Measurements from ENCODE around the gene GSTA1. TPM values are rescaled to one million over a fixed set of nuclear protein-coding genes. Genes with fewer than 3 reads are reported as not detected.
"Not testable (repeated sequence)": the region's sequence is repeated elsewhere in the genome, so short reads cannot be mapped to it uniquely, and the experiment has no call there.

Gene GSTA1
- total RNA-seq, 2 experiments from 2014 or later: not detected

DNA sequence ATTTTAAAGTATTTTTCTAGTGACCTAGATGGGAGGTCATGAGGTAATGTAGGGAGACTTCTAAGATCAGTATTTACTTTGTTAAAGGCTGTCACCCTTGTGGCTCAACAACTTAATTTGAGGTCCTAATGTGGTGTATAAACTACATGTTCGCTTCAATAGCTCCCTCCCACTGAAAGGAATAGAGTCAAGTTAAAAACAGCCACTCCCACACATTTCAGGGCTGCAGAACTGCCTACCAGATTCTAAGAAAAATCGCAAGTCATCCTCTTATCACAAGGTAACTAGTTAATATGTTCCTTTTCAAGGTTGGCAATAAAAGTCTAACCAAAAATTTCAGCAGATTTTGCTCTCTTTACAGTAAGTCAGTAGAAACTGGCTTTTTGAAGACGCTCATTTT is 15.1 kb downstream of the GSTA1 start:
- no peak overlapping the region for H3K27ac Mint-ChIP-seq
- POLR2A ChIA-PET: no interaction called here
- no peak for ATAC-seq (ENCODE audit: low read depth)

DNA sequence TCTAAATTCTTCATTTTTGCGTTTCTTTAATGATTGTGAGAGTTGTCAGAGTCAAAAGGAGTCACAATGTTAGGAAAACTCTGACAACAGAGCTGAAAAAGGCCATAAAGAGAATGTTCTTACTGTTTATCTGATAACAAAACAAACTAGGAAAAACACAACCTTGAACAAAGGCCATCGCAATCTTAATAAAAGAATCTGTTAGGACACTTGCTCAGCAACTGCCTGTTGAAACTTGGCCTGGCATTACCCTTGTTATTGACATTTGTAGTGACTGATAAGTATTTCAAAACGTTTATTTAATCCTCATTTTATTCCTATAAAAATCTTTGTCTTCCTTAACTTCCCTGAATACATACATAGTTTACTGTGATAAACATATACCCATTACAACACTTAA is 15.7 kb downstream of the GSTA1 start:
- Mint-ChIP-seq H3K27ac (no peak overlapping the region), H3K9me3 (no peaks in the 10 kb centered on the region), H3K36me3 (no peaks in the 10 kb centered on the region), H3K4me3 (no peak overlapping the region), H3K27me3 (peaks cover 8% of the 10 kb centered on the region), H3K4me1 (no peaks in the 10 kb centered on the region)
- DNase-seq (no peak), ATAC-seq (ENCODE audit: low read depth) (no peak)
- POLR2A ChIA-PET: no interaction called here

More for the DNA sequence above, 15.1 kb downstream of the GSTA1 start:
- peaks cover 8% of the 10 kb centered on the region for H3K27me3 Mint-ChIP-seq
- no peaks in the 10 kb centered on the region for H3K9me3 Mint-ChIP-seq
- DNase-seq: no peak
- H3K4me3 Mint-ChIP-seq: no peak overlapping the region
- no peaks in the 10 kb centered on the region for H3K4me1 Mint-ChIP-seq
- no peaks in the 10 kb centered on the region for H3K36me3 Mint-ChIP-seq

DNA sequence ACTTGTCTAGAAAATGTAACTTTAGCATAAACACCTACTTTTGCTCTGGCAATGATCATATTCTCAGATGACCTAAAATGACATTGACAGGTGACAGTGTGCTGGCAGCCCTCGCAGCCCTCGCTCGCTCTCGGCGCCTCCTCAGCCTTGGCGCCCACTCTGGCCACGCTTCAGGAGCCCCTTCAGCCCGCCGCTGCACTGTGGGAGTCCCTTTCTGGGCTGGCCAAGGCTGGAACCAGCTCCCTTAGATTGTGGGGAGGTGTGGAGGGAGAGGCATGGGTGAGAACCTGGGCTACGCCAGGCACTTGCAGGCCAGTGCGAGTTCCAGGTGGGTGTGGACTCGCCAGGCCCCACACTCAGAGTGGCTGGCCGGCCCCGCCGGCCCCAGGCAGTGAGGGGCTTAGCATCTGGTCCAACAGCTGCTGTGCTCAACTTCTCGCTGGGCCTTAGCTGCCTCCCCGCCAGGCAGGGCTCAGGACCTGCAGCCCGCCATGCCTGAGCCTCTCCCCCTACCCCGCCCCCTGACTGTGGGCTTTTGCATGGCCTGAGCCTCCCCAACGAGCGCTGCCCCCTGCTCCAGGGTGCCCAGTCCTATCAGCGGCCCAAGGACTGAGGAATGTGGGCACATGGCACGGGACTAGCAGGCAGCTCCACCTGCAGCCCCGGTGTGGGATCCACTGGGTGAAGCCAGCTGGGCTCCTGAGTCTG is 17.2 kb downstream of the GSTA1 start:
- H3K27ac Mint-ChIP-seq: no peak overlapping the region
- ATAC-seq (ENCODE audit: low read depth) (no peak), DNase-seq (no peak)
- POLR2A ChIA-PET: no interaction called here
- H3K4me1 Mint-ChIP-seq: no peaks in the 10 kb centered on the region
- peaks cover 8% of the 10 kb centered on the region for H3K27me3 Mint-ChIP-seq
- H3K4me3 Mint-ChIP-seq: no peak overlapping the region
- H3K36me3 Mint-ChIP-seq: no peaks in the 10 kb centered on the region
- H3K9me3 Mint-ChIP-seq: no peaks in the 10 kb centered on the region

DNA sequence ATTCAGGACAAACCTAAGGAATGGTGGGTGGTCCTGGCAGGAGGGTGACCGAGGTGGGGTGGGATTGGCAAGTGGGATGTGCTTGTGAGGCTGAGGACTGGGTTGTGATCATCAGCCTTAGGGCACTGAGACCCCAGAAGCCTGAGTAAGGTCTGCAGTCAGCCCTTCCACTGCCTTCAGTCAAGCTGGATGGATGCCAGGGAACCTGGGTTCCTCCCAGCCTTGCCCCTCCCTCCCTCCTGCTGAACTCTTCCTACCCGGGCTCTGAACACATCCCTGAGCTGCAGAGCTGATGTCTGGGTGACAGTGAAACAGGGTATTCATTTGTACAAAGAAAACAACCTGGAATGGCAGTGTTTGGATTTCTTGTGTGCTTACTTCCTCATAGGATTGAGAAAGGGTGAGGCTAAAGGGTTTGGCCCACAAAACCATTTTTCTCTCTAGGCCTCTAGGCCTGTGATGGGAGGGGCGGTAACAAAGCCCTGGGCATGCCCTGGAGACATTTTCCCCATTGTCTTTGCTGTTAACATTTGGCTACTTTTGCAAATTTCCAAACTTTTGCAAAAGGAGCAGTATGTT is 20.8 kb downstream of the GSTA1 start:
- H3K4me1 Mint-ChIP-seq; ATAC-seq (ENCODE audit: low read depth); POLR2A ChIA-PET: not testable (repeated sequence)

DNA sequence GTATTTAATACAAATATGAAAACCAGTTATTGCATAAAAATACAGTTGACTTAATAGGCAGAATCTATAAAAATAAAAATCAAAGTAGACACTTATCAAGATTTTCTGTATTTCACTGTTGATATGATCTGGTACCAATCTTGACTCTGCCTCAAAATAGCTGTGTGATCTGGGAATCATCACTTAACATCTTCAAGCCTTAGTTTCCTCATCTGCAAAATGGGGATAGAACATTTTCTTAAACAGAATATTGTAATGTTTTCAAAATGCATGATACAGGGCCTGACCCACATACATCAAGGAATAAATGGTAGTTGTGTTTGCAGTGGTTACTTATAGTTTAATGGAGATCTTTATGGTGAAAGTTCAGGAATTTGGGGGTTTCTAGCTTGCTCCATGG is 21.4 kb downstream of the GSTA1 start:
- POLR2A ChIA-PET; H3K27ac Mint-ChIP-seq; H3K36me3 Mint-ChIP-seq; H3K9me3 Mint-ChIP-seq; DNase-seq; H3K27me3 Mint-ChIP-seq; H3K4me3 Mint-ChIP-seq; ATAC-seq (ENCODE audit: low read depth); H3K4me1 Mint-ChIP-seq: not testable (repeated sequence)

More for the DNA sequence above, 20.8 kb downstream of the GSTA1 start:
- H3K27ac Mint-ChIP-seq, H3K27me3 Mint-ChIP-seq, H3K36me3 Mint-ChIP-seq, H3K4me3 Mint-ChIP-seq, H3K9me3 Mint-ChIP-seq, DNase-seq: not testable (repeated sequence)

DNA sequence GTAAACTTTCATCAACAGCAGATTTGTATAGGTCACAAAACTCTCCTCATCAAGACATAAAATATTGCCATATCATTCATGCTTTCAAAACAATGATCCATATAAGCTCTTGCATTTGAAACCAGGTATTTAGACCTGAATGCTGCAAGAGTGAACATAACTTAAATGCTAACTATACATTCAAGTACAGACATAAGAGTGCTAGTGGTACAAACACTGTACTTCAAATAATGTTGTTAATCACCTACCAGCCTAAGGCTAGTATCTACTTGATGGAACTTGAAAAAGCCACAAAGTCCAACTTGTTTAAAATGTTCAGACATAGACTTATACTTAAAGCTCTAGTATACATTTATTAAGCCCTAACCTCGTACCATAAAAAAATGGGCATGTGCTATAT is 24.4 kb downstream of the GSTA1 start:
- POLR2A ChIA-PET: no interaction called here
- peaks cover 7% of the 10 kb centered on the region for H3K27me3 Mint-ChIP-seq
- no peak overlapping the region for H3K4me3 Mint-ChIP-seq
- H3K36me3 Mint-ChIP-seq: no peaks in the 10 kb centered on the region
- ATAC-seq (ENCODE audit: low read depth) (no peak), DNase-seq (no peak)
- H3K27ac Mint-ChIP-seq: no peak overlapping the region
- H3K9me3 Mint-ChIP-seq: no peaks in the 10 kb centered on the region
- H3K4me1 Mint-ChIP-seq: no peaks in the 10 kb centered on the region

DNA sequence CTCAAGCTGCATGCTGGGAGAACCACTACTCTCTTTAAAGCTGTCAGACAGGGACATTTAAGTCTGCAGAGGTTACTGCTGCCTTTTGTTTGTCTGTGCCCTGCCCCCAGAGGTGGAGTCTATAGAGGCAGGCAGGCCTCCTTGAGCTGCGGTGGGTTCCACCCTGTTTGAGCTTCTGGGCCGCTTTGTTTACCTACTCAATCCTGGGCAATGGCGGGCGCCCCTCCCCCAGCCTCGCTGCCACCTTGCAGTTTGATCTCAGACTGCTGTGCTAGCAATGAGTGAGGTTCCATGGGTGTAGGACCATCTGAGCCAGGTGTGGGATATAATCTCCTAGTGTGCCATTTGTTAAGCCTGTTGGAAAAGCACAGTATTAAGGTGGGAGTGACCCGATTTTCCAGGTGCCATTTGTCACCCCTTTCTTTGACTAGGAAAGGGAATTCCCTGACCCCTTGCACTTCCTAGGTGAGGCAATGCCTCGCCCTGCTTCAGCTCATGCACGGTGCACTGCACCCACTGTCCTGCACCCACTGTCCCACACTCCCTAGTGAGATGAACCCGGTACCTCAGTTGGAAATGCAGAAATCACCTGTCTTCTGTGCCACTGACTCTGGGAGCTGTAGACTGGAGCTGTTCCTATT is 26.8 kb downstream of the GSTA1 start:
- H3K27ac Mint-ChIP-seq; ATAC-seq (ENCODE audit: low read depth); H3K4me3 Mint-ChIP-seq; H3K4me1 Mint-ChIP-seq; DNase-seq; H3K9me3 Mint-ChIP-seq; POLR2A ChIA-PET; H3K27me3 Mint-ChIP-seq; H3K36me3 Mint-ChIP-seq: not testable (repeated sequence)

DNA sequence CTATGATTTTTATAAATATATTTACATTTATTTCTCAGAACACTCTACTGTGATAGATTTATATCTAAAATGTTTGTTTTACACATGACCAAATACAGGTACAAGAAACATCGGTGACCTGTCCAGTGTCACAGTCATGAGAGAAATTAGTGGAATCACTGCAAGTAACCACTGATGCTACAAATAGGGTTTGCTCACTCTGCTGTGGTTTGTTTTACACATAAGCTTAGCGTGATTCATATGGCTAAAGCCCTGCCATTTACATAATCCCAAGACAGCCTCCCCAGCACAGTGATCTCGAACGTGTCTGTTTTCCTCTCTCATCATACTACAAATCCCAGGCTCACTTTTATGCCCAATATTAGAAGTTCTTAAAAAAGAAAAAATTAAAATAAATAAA is 34.2 kb downstream of the GSTA1 start:
- H3K36me3 Mint-ChIP-seq; H3K27ac Mint-ChIP-seq; H3K4me1 Mint-ChIP-seq; H3K4me3 Mint-ChIP-seq; POLR2A ChIA-PET; DNase-seq; H3K27me3 Mint-ChIP-seq; ATAC-seq (ENCODE audit: low read depth); H3K9me3 Mint-ChIP-seq: not testable (repeated sequence)

DNA sequence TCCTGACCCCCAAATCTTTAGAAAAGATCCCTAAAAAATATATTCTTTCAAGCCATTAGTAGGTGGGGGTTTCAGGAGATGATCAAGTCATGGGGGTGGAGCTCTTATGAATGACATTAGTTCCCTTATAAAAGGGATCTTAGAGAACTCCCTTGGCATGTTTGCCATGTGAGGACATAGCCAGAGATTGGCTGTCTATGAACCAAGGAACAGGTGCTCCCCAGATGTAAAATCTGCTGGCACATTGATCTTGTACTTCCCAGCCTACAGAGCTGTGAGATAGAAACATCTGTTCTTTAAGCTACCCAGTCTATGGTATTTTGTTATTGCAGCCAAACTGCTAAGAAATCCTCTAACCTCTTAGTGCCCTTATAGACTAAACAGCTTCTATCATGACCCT is 36.0 kb downstream of the GSTA1 start:
- ATAC-seq (ENCODE audit: low read depth); H3K36me3 Mint-ChIP-seq; POLR2A ChIA-PET; H3K27me3 Mint-ChIP-seq; DNase-seq; H3K4me3 Mint-ChIP-seq; H3K4me1 Mint-ChIP-seq; H3K9me3 Mint-ChIP-seq; H3K27ac Mint-ChIP-seq: not testable (repeated sequence)

DNA sequence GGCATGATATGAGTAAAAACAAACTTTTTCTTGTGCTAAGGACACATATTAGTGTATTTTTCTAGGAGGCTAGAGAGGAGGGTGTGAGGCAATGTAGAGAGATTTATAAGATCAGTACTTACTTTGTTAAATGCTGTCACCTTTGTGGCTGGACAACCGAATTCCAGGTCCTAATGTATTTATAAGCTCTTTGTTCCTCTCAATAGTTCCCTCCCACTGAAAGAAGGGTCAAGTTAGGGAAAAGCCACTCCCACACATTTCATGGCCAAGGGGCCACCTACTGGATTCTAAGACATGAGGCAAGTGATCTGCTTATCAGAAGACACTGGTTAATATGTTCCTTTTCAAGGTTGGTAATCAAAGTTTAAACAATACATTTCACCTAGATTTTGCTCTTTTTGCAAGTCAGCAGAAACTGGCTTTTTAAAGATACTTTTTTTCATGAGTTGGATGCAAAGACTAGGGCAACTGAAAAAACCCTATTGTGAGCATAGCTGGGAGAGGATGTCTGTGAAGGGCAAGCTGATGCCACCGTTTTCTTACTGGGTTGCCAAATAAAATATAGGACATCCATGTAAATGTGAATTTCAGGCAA is 40.2 kb downstream of the GSTA1 start, which contains the start of gene GSTA2:
TSS of gene GSTA2 (minus strand) at position 154 of the 595 bp plus-strand sequence. CDS start 5,528 bp downstream, outside the sequence.
- DNase-seq; H3K9me3 Mint-ChIP-seq; H3K4me1 Mint-ChIP-seq; ATAC-seq (ENCODE audit: low read depth); POLR2A ChIA-PET; H3K4me3 Mint-ChIP-seq; H3K27ac Mint-ChIP-seq; H3K36me3 Mint-ChIP-seq: not testable (repeated sequence)
- peaks cover 15% of the 10 kb centered on the region for H3K27me3 Mint-ChIP-seq

DNA sequence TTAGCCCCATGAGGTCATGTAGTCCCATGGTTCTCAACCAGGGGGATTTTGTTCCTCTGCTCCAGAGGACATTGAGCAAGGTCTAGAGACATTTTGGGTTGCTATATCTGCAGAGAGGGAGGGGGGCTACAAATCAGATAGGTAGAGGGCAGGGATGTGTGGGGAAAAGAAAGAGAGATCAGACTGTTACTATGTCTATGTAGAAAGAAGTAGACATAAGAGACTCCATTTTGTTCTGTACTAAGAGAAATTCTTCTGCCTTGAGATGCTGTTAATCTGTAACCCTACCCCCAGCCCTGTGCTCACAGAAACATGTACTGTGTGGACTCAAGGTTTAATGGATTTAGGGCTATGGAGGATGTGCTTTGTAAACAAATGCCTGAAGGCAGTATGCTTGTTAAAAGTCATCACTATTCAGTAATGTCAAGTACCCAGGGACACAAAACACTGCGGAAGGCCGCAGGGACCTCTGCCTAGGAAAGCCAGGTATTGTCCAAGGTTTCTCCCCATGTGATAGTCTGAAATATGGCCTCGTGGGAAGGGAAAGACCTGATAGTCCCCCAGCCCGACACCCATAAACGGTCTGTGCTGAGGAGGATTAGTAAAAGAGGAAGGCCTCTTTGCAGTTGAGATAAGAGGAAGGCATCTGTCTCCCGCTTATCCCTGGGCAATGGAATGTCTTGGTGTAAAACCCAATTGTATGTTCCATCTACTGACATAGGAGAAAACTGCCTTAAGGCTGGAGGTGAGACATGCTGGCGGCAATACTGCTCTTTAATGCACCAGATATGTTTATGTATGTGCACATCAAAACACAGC is 41.7 kb downstream of the GSTA1 start:
- H3K9me3 Mint-ChIP-seq; H3K4me3 Mint-ChIP-seq; POLR2A ChIA-PET; H3K27ac Mint-ChIP-seq; H3K36me3 Mint-ChIP-seq; DNase-seq; ATAC-seq (ENCODE audit: low read depth); H3K4me1 Mint-ChIP-seq: not testable (repeated sequence)
- peaks cover 15% of the 10 kb centered on the region for H3K27me3 Mint-ChIP-seq

DNA sequence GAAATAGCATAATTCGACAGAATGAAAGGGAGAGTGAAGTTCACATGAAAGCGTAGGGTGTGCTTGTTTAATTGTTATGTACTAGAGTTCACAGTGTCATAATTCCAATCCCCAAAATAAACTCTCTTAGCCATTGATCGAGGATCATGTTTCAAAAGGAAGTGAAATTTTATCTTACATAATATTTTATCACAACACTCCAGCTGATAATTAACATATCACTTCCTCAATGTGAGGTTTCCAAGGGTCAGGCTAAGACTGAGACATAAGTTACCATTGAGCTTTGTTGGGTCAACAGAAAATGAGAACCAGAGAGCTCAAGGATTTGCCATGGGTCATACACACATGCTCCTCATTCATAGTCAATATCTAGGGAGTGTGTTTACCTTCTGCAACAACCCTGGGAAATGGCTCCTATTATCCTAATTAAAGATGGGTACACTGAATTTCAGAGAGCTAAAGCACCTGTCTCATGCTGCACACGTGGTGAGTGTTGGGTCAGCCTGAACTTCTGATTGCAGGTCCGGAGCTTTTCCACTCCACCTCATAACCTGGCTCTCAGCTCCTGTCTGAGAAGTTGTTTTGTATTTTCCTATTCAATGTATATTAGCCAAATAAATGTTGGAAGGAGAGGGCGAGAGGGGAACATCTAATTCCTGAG is 43.4 kb downstream of the GSTA1 start:
- POLR2A ChIA-PET: no interaction called here
- no peak overlapping the region for H3K27ac Mint-ChIP-seq
- DNase-seq: no peak
- peaks cover 1% of the 10 kb centered on the region for H3K9me3 Mint-ChIP-seq
- peaks cover 12% of the 10 kb centered on the region for H3K27me3 Mint-ChIP-seq
- H3K4me1 Mint-ChIP-seq: no peaks in the 10 kb centered on the region
- no peak overlapping the region for H3K4me3 Mint-ChIP-seq
- no peaks in the 10 kb centered on the region for H3K36me3 Mint-ChIP-seq
- ATAC-seq (ENCODE audit: low read depth): no peak

DNA sequence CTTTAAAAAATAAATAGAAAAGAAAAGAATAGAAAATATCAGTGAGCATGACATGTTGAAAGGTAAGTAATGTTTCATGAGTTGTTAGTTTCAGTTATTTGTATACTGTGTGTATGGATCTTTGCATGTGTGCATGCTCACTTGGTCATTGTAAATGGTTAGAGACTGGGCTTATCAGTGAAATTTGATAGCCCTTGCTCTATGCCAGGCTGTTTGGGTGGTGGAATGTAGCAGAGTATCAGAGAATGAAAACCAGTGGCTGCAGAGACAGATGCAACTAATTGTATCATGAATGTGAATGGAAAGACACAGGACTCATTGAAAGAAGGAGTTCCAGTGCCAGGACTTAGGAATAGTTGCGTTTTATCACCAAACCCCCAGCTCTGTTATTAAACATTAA is 44.5 kb downstream of the GSTA1 start:
- no peak for DNase-seq
- Mint-ChIP-seq H3K9me3 (peaks cover 1% of the 10 kb centered on the region), H3K36me3 (no peaks in the 10 kb centered on the region), H3K4me1 (no peaks in the 10 kb centered on the region), H3K4me3 (no peak overlapping the region), H3K27ac (no peak overlapping the region), H3K27me3 (peaks cover 12% of the 10 kb centered on the region)
- no peak for ATAC-seq (ENCODE audit: low read depth)
- POLR2A ChIA-PET: no interaction called here

Data from activated naive CD8-positive, alpha-beta T cell treated with anti-CD3 and anti-CD28 coated beads, Interleukin-2, amount 10 ng/mL, durations not matched to agents 7 days and 5 days (primary cell).